H9 (cell line): Measurements from ENCODE around the gene ATP6V0A1. TPM values are rescaled to one million over a fixed set of nuclear protein-coding genes. Genes with fewer than 3 reads are reported as not detected.

Source experiments
- DNase-seq: peaks from one replicate; pipeline ENCODE4 v3.0.0-alpha.2; 2017
- H2AFZ ChIP-seq: one replicate; pipeline ENCODE4 v1.6.1; 2013; ENCODE audit warnings: mild to moderate bottlenecking, low read length, control low read depth, moderate library complexity
- H2AK5ac ChIP-seq: 2 replicates; pipeline ENCODE4 v1.6.1; 2013; ENCODE audit warnings: low read length, control low read depth, mixed read lengths; ENCODE audit not compliant: insufficient read length
- H2BK120ac ChIP-seq: one replicate; pipeline ENCODE4 v1.6.1; 2013; ENCODE audit warnings: low read depth, mild to moderate bottlenecking, low read length, control low read depth, inconsistent platforms; ENCODE audit not compliant: poor library complexity, severe bottlenecking
- H2BK12ac ChIP-seq: 2 replicates; pipeline ENCODE4 v1.6.1; 2013; ENCODE audit warnings: low read length, control low read depth, mixed read lengths, low read depth; ENCODE audit not compliant: insufficient read length
- H2BK15ac ChIP-seq: 2 replicates; pipeline ENCODE4 v1.6.1; 2013; ENCODE audit warnings: low read depth, low read length, control low read depth
- H2BK20ac ChIP-seq: one replicate; pipeline ENCODE4 v1.6.1; 2013; ENCODE audit warnings: low read depth, mild to moderate bottlenecking, low read length, control low read depth, inconsistent platforms; ENCODE audit not compliant: poor library complexity, severe bottlenecking
- H2BK5ac ChIP-seq: 2 replicates; pipeline ENCODE4 v1.6.1; 2013; ENCODE audit warnings: low read length, control low read depth, mixed read lengths; ENCODE audit not compliant: insufficient read length
- H3K14ac ChIP-seq: 2 replicates; pipeline ENCODE4 v1.6.1; 2013; ENCODE audit warnings: low read length, control low read depth; ENCODE audit not compliant: insufficient read depth
- H3K18ac ChIP-seq: 2 replicates; pipeline ENCODE4 v1.6.1; 2013; ENCODE audit warnings: low read depth, mild to moderate bottlenecking, mixed read lengths, low read length, control low read depth; ENCODE audit not compliant: insufficient read length
- H3K23ac ChIP-seq: 2 replicates; pipeline ENCODE4 v1.6.1; 2013; ENCODE audit warnings: low read length, control low read depth, mixed read lengths, low read depth; ENCODE audit not compliant: insufficient read length
- H3K23me2 ChIP-seq: 2 replicates; pipeline ENCODE4 v1.6.1; 2013; ENCODE audit warnings: low read depth, mild to moderate bottlenecking, mixed read lengths, low read length, control low read depth; ENCODE audit not compliant: insufficient read length, poor library complexity, severe bottlenecking
- H3K27ac ChIP-seq: 2 replicates; pipeline ENCODE4 v1.5.1; 2013; ENCODE audit warnings: low read length, control low read depth, mixed read lengths, low read depth; ENCODE audit not compliant: insufficient read length
- H3K27me3 ChIP-seq: 2 replicates; pipeline ENCODE4 v1.6.1; 2013; ENCODE audit warnings: low read length, control low read depth, inconsistent platforms; ENCODE audit not compliant: insufficient read depth
- H3K4ac ChIP-seq: 2 replicates; pipeline ENCODE4 v1.6.1; 2013; ENCODE audit warnings: low read depth, mild to moderate bottlenecking, control low read depth, inconsistent platforms, low read length, moderate library complexity
- H3K4me1 ChIP-seq: 2 replicates; pipeline ENCODE4 v1.6.1; 2013; ENCODE audit warnings: low read length, control low read depth, inconsistent platforms; ENCODE audit not compliant: insufficient read depth
- H3K4me2 ChIP-seq: 2 replicates; pipeline ENCODE4 v1.6.1; 2013; ENCODE audit warnings: low read length, control low read depth, mixed read lengths; ENCODE audit not compliant: insufficient read length, insufficient read depth
- H3K56ac ChIP-seq: 2 replicates; pipeline ENCODE4 v1.6.1; 2013; ENCODE audit warnings: low read depth, mild to moderate bottlenecking, mixed read lengths, low read length, control low read depth; ENCODE audit not compliant: insufficient read length
- H3K79me1 ChIP-seq: 2 replicates; pipeline ENCODE4 v1.6.1; 2013; ENCODE audit warnings: low read depth, mild to moderate bottlenecking, moderate library complexity, low read length, control low read depth, inconsistent platforms; ENCODE audit not compliant: insufficient read depth, poor library complexity, severe bottlenecking
- H3K79me2 ChIP-seq: 2 replicates; pipeline ENCODE4 v1.6.1; 2013; ENCODE audit warnings: low read length, control low read depth, inconsistent platforms; ENCODE audit not compliant: insufficient read depth
- H3K9ac ChIP-seq: 2 replicates; pipeline ENCODE4 v1.6.1; 2013; ENCODE audit warnings: low read length, control low read depth, mixed read lengths; ENCODE audit not compliant: insufficient read length; ENCODE audit errors: extremely low read depth
- H3K9me3 ChIP-seq: one replicate; pipeline ENCODE4 v1.6.1; 2013; ENCODE audit warnings: low read depth, low read length, inconsistent platforms; ENCODE audit not compliant: control insufficient read depth
- H3T11ph ChIP-seq: one replicate; pipeline ENCODE4 v1.6.1; 2013; ENCODE audit warnings: mild to moderate bottlenecking, low read length, control low read depth, inconsistent platforms
- H4K20me1 ChIP-seq: one replicate; pipeline ENCODE4 v1.6.1; 2013; ENCODE audit not compliant: control insufficient read depth, insufficient read length, insufficient read depth
- H4K5ac ChIP-seq: 2 replicates; pipeline ENCODE4 v1.6.1; 2013; ENCODE audit warnings: low read depth, mild to moderate bottlenecking, mixed read lengths, low read length, control low read depth; ENCODE audit not compliant: insufficient read length
- H4K8ac ChIP-seq: replicated peaks from 2 replicates; pipeline ENCODE4 v1.6.1; 2013; ENCODE audit warnings: low read length, control low read depth, mixed read lengths, low read depth; ENCODE audit not compliant: insufficient read length
- H4K91ac ChIP-seq: 2 replicates; pipeline ENCODE4 v1.6.1; 2013; ENCODE audit warnings: low read depth, mild to moderate bottlenecking, moderate library complexity, mixed read lengths, low read length, control low read depth; ENCODE audit not compliant: insufficient read length
- H3K27ac Mint-ChIP-seq, 3 experiments: 2 replicates in 2 of 3; 3 replicates in 1 of 3; pipeline ENCODE4 v1.8.0; 2020 to 2021; ENCODE audit warnings: mixed read lengths in 3 of 3, mild to moderate bottlenecking in 1 of 3, moderate library complexity in 1 of 3
- H3K27me3 Mint-ChIP-seq: 2 replicates; pipeline ENCODE4 v1.8.0; 2021; ENCODE audit warnings: low read depth, mild to moderate bottlenecking, moderate library complexity, mixed read lengths
- H3K36me3 Mint-ChIP-seq, 3 experiments: 2 replicates in 2 of 3; 3 replicates in 1 of 3; pipeline ENCODE4 v1.8.0; 2020 to 2021; ENCODE audit warnings: low read depth in 3 of 3, mixed read lengths in 3 of 3; ENCODE audit not compliant: insufficient read depth in 1 of 3
- H3K4me1 Mint-ChIP-seq, 2 experiments: 2 replicates each; pipeline ENCODE4 v1.8.0; 2020; ENCODE audit warnings: mixed read lengths in 2 of 2
- H3K4me3 Mint-ChIP-seq, 2 experiments: 2 replicates in 1 of 2; 3 replicates in 1 of 2; pipeline ENCODE4 v1.8.0; 2020 to 2021; ENCODE audit warnings: mild to moderate bottlenecking in 2 of 2, mixed read lengths in 2 of 2, moderate library complexity in 1 of 2
- H3K9me3 Mint-ChIP-seq, 2 experiments: 2 replicates in 1 of 2; 3 replicates in 1 of 2; pipeline ENCODE4 v1.8.0; 2020; ENCODE audit warnings: mild to moderate bottlenecking in 2 of 2, mixed read lengths in 2 of 2, moderate library complexity in 1 of 2
- CTCF ChIP-seq: fragments of 200-600 bp; sonication (generic); conservative IDR thresholded peaks from 3 replicates; pipeline ENCODE4 v1.8.0; 2021; ENCODE audit warnings: antibody characterized with exemption, mild to moderate bottlenecking
- WGBS: extraction: QIAGEN DNeasy Blood & Tissue Kit; methylation state at CpG from one replicate; pipeline ENCODE4 v1.1.7; 2013; ENCODE audit warnings: missing lambda C conversion rate, low lambda C conversion rate, mixed read lengths; ENCODE audit not compliant: insufficient read length; ENCODE audit errors: extremely low coverage; 5-methylcytosine and 5-hydroxymethylcytosine counted together
- total RNA-seq: library from RNA; stranded (reverse); gene quantifications from 2 replicates; pipeline ENCODE4 v1.2.1, GENCODE V29; 2021

The ATP6V0A1 gene
- total RNA-seq, 1 experiment from 2014 or later = 54.1 TPM

- no peak overlapping the region for H2BK15ac ChIP-seq
- Mint-ChIP-seq H3K36me3 (peaks cover 0 to 9% (median 5%) of the 10 kb centered on the region in 3 experiments; a peak in 3 of 7 replicates), H3K4me1 (peaks cover 8 to 25% of the 10 kb centered on the region in 2 experiments), H3K27ac (no peak overlapping the region; a peak in 1 of 7 replicates), H3K4me3 (no peak overlapping the region), H3K27me3 (no peaks in the 10 kb centered on the region), H3K9me3 (no peaks in the 10 kb centered on the region)
- H4K20me1 ChIP-seq = no peaks in the 10 kb centered on the region
- H3K4me2 ChIP-seq = no peak overlapping the region
- no peaks in the 10 kb centered on the region for H3K9me3 ChIP-seq
- H4K8ac ChIP-seq = no peak overlapping the region
- H3K4ac ChIP-seq = no peak overlapping the region
- H3K79me1 ChIP-seq = no peaks in the 10 kb centered on the region
- H3K79me2 ChIP-seq = no peaks in the 10 kb centered on the region
- H3K27me3 ChIP-seq = no peaks in the 10 kb centered on the region
- H2AK5ac ChIP-seq = no peak overlapping the region
- no peak overlapping the region for H4K91ac ChIP-seq
- no peaks in the 10 kb centered on the region for H3K23me2 ChIP-seq
- WGBS = no CpG with 5 or more reads among the region's 3 CpGs
- H2AFZ ChIP-seq = no peak overlapping the region
- no peak overlapping the region for H3K23ac ChIP-seq
- TF ChIP-seq CTCF = no peak
- peaks cover 4% of the 10 kb centered on the region; the same call in 1 of the 2 replicates for H3K4me1 ChIP-seq
- H2BK5ac ChIP-seq = no peak overlapping the region
- H3T11ph ChIP-seq = no peak overlapping the region
- no peak overlapping the region for H3K56ac ChIP-seq
- H2BK120ac ChIP-seq = no peak overlapping the region
- H2BK12ac ChIP-seq = no peak overlapping the region
- no peak for DNase-seq
- no peak overlapping the region for H3K18ac ChIP-seq
- H3K14ac ChIP-seq = no peak overlapping the region
- no peak overlapping the region for H2BK20ac ChIP-seq
- H3K9ac ChIP-seq = no peak overlapping the region
- no peak overlapping the region for H4K5ac ChIP-seq
- no peak overlapping the region for H3K27ac ChIP-seq
Measured at GRCh38 chr17:42413464-42414040, 45.1 kb upstream of the ATP6V0A1 start.
